AG04449 (cell line): ENCODE results near the gene KCNH1.

Source experiments
- CTCF ChIA-PET: fragments of 350-600 bp; formaldehyde crosslinking; extraction: SDS; loops from one replicate; lab custom pipeline; 2021; ENCODE audit warnings: antibody characterized with exemption; lab: Yijun Ruan, JAX
- POLR2A ChIA-PET: fragments of 400-600, 350-600 bp; formaldehyde crosslinking; extraction: SDS; loops from one replicate; lab custom pipeline; 2020; ENCODE audit warnings: antibody characterized with exemption, inconsistent platforms; lab: Yijun Ruan, JAX
- DNase-seq: peaks from one replicate; pipeline ENCODE4 v3.0.0-alpha.2; 2010; ENCODE audit warnings: low read depth, low spot score
- H3K4me3 ChIP-seq: 2 replicates; pipeline ENCODE4 v1.5.1; 2011; ENCODE audit warnings: low read depth, mild to moderate bottlenecking, control low read depth, low read length
- CTCF ChIP-seq: IDR thresholded peaks from one replicate; pipeline ENCODE4 v1.5.1; 2011; ENCODE audit warnings: mild to moderate bottlenecking, moderate library complexity, low read length, control low read depth, inconsistent platforms; ENCODE audit not compliant: insufficient read depth; ENCODE audit errors: missing control alignments

Gene KCNH1

GRCh38 chr1:210901981-210902770, 231.8 kb downstream of the KCNH1 start:
- ChIA-PET CTCF (no interaction called here), POLR2A (no interaction called here)
- no peak for DNase-seq

GRCh38 chr1:210900820-210901219, 233.1 kb downstream of the KCNH1 start:
- no peak for DNase-seq
- ChIA-PET POLR2A (no interaction called here), CTCF (interaction anchor here (1.3 kb wide), 1 partner anchor 17 kb away, joined by 3 read pairs; no protein-coding TSS in a partner anchor)
- no peak overlapping the region for H3K4me3 ChIP-seq
- no peak for TF ChIP-seq CTCF

More at GRCh38 chr1:210901981-210902770, 231.8 kb downstream of the KCNH1 start:
- H3K4me3 ChIP-seq, result no peak overlapping the region
- no peak for TF ChIP-seq CTCF

- POLR2A ChIA-PET, result no interaction called here
- CTCF ChIA-PET, result interaction anchor here (1.3 kb wide), 1 partner anchor 16 kb away, joined by 3 read pairs; no protein-coding TSS in a partner anchor
- no peak overlapping the region for H3K4me3 ChIP-seq
- no peak for DNase-seq
- TF ChIP-seq CTCF, result no peak
Measured at GRCh38 chr1:210900079-210900478, 233.9 kb downstream of the KCNH1 start.

DNA sequence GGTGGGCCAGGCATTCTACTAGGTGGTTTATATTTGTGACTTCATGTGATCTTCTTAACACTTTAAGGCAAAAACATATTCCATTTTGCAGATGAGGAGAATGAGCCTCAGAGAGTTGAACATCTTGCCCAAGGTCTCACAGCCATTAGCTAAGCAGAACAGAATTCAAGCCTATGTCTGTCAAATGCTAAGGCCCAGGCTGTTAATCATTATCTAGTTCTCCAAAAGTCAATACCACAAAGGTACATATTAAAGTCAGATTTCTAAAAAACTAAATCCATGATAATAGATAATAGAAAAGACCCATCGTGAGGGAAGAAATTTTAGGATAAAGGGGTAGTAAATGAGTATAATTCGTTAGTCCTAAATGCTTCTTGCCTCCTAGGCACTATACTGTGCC, 234.3 kb downstream of the KCNH1 start:
- TF ChIP-seq CTCF, result no peak
- no peak overlapping the region for H3K4me3 ChIP-seq
- ChIA-PET POLR2A (no interaction called here), CTCF (no interaction called here)
- no peak for DNase-seq

DNA sequence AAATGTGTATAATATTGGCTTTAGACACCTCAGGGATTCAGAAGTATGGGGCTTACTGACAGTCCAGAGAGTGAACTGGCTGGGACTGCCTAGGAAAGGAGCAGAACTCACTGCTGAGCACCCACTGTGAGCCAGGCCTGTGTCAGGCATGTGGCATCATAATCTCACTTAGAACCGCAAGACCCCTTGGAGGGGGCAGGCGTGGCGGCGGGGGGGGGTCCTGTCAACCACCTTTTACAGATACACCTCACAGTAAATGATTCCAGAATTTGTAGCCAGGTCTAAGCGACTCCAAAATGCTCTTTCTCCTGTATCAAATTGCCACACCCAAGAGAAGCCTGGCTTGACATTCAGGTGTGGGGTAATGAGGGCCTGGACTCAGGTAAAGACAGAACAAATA, 235.5 kb downstream of the KCNH1 start:
- no peak overlapping the region for H3K4me3 ChIP-seq
- TF ChIP-seq CTCF, result no peak
- ChIA-PET POLR2A (no interaction called here), CTCF (no interaction called here)
- no peak for DNase-seq

DNA sequence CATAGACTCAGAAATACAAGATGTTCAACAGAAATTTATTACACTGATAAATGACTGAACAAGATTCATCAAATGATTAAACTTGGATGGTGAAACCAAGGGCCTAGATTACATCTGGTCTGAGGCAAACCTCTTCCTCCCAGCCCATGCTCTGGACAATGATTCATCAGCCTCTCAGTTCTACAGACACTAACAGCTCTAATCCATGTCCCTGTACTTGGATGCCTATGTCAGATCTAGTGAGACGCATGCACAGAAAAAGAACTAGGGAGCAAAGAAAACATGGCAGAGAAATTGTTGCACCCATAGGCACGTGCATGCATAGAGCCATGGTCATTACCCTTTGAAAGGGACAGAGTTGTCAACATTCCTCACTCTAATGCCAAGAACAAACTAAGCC, 250.1 kb downstream of the KCNH1 start:
- no peak overlapping the region for H3K4me3 ChIP-seq
- ChIA-PET CTCF (interaction anchor here (0.9 to 1.4 kb wide), 3 partner anchors 17 to 444 kb away, joined by 3 read pairs; no protein-coding TSS in a partner anchor), POLR2A (no interaction called here)
- no peak for TF ChIP-seq CTCF
- peak; percentile 24 for DNase-seq
